GM04503 (cell line): ENCODE data around the gene ATP1A4.
A peak's percentile ranks its signal among the peaks of the same experiment; 100 is the strongest.

Experiments
- DNase-seq: peaks from one replicate; pipeline ENCODE4 v3.0.0-alpha.2; 2012; ENCODE audit warnings: low read depth

ATP1A4 gene

GRCh38 chr1:160144921-160145320 is 6.5 kb upstream of the ATP1A4 start:
- DNase-seq, result no peak

- DNase-seq, result no peak
Observed at GRCh38 chr1:160146107-160146506, 5.3 kb upstream of the ATP1A4 start.

GRCh38 chr1:160148121-160148520 is 3.3 kb upstream of the ATP1A4 start:
- DNase-seq, result no peak

GRCh38 chr1:160149233-160149632 is 2.2 kb upstream of the ATP1A4 start:
- no peak for DNase-seq

- peak; percentile 54 for DNase-seq
Observed at GRCh38 chr1:160149716-160150115, 1.7 kb upstream of the ATP1A4 start.

- DNase-seq, result no peak
Observed at GRCh38 chr1:160154790-160155189, 3.4 kb downstream of the ATP1A4 start.

GRCh38 chr1:160156361-160156760 is 5.0 kb downstream of the ATP1A4 start:
- DNase-seq, result no peak

GRCh38 chr1:160157174-160157573 is 5.8 kb downstream of the ATP1A4 start:
- no peak for DNase-seq

- no peak for DNase-seq
Observed at GRCh38 chr1:160158031-160158430, 6.6 kb downstream of the ATP1A4 start.

GRCh38 chr1:160158534-160158933 is 7.1 kb downstream of the ATP1A4 start:
- no peak for DNase-seq

- peak; percentile 16 for DNase-seq
Observed at GRCh38 chr1:160159846-160160245, 8.4 kb downstream of the ATP1A4 start.

- DNase-seq, result no peak
Observed at GRCh38 chr1:160161965-160162705, 10.7 kb downstream of the ATP1A4 start.

GRCh38 chr1:160162931-160163330 is 11.5 kb downstream of the ATP1A4 start:
- DNase-seq, result no peak

GRCh38 chr1:160163615-160164014 is 12.2 kb downstream of the ATP1A4 start:
- no peak for DNase-seq

GRCh38 chr1:160164121-160164520 is 12.7 kb downstream of the ATP1A4 start:
- DNase-seq, result no peak

- DNase-seq, result no peak
Observed at GRCh38 chr1:160166166-160166868, 14.9 kb downstream of the ATP1A4 start.

- DNase-seq, result no peak
Observed at GRCh38 chr1:160167056-160167455, 15.7 kb downstream of the ATP1A4 start.

GRCh38 chr1:160167580-160167979 is 16.2 kb downstream of the ATP1A4 start:
- DNase-seq, result no peak

- DNase-seq, result no peak
Observed at GRCh38 chr1:160168016-160168415, 16.6 kb downstream of the ATP1A4 start.

- DNase-seq, result peak; percentile 60
Observed at GRCh38 chr1:160168609-160169369, 17.4 kb downstream of the ATP1A4 start.

GRCh38 chr1:160169553-160170399 is 18.4 kb downstream of the ATP1A4 start:
- no peak for DNase-seq

GRCh38 chr1:160171354-160171753 is 20.0 kb downstream of the ATP1A4 start:
- peak; percentile 25 for DNase-seq
